NOMO-1 treated with dmso at 0.1 percent for 144 hours (cell line): ENCODE measurements around the gene ETF1.

Experiments used
- DNase-seq: peaks from one replicate; lab custom pipeline; 2025; ENCODE audit not compliant: unreplicated experiment; lab: John Stamatoyannopoulos, UW

Gene ETF1

DNA sequence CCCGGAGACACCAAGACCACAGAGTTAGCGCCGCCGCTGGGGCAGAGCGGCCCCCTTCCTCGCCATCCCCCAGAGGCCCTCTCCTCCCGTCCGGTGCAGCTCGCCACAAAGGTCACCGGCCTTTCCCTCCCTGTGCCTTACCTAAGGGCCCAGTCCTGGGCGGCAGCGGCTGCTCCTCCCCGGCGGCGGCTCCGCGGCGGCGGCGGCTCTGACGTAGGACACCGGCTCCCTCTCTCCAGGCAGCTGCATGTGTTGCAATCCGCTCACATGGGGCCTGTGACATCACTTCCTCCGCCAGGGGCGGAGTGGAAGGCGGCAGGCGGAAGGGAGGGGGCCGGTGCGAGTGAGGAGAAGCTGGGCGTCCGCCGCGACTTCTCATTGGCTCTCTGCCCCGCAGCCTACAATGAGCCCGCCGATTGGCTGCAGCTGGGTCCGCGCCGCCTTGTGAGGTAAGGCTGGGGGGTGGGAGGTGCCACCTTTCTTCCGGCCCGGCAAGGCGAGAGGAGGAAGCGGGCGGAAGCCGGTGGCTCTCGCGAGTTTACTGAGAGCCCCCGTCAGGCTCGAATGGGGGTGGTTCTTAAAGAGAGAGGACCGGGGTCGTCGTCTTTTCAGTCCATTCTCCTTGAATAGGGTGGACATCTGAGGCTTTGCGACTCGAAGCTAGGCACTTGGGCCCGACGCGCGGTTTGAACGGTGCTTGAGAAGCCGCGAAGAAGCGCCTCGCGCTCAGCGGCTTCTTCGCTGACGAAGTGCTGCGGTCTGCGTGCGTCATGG, at the start of gene ETF1:
Gene ETF1, minus strand, starts transcription at position 281 of the 774 bp plus-strand sequence. CDS start 318 bp downstream, outside the sequence.
- DNase-seq, result peak; percentile 98

DNA sequence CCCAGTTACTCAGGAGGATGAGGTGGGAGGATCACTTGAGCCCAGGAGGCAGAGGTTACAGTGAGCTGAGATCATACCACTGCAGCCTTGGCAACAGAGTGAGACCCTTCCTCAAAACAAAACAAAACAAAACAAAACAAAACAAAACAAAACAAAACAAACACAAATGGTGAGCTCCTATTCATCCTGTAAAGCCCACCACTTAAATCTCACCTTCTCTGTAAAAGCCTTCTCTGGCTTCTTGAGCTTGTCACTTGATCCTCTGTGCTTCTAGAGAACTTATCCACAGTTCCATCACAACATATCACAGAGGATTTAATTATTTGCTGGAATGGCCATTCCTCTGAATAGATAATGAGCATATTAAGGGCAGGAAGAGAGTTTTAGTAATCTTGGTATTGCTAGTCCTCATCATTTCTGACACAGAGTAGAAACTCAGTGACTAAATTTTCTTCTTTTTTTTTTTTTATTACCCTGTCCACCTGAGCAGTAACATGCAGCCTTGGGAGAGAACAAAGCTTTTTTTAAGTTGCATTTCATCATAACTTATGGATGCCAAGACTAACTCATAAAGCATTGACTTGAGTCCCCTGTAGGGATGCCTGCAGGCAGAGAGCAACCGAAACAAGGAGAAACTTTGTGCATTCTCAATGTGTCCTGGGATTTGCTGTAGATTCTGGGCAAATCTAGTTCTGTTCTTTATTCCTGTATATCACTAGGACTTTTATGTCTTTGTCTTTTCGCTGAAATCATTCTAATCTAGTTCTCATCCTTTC, 45.2 kb upstream of the ETF1 start:
- DNase-seq, result no peak

DNA sequence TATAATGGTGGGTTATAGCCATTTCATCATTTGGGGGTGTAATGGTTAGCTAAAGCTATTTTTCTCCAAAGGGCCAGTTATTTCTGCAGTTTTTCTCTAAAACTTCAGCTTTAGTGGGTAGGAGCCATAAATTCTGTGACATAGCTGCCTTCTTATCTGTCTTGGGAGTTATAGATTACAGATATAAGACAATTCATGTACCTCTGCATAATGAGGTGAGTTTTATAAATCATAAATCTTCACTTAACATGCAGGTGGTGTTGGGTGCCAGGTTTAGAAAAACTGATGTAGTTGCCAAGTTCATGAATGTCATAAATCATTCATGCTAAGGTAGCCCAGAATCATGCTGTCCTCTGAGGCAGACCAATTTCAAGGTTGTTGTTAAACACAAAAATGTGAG, 42.1 kb upstream of the ETF1 start:
- DNase-seq, result no peak

DNA sequence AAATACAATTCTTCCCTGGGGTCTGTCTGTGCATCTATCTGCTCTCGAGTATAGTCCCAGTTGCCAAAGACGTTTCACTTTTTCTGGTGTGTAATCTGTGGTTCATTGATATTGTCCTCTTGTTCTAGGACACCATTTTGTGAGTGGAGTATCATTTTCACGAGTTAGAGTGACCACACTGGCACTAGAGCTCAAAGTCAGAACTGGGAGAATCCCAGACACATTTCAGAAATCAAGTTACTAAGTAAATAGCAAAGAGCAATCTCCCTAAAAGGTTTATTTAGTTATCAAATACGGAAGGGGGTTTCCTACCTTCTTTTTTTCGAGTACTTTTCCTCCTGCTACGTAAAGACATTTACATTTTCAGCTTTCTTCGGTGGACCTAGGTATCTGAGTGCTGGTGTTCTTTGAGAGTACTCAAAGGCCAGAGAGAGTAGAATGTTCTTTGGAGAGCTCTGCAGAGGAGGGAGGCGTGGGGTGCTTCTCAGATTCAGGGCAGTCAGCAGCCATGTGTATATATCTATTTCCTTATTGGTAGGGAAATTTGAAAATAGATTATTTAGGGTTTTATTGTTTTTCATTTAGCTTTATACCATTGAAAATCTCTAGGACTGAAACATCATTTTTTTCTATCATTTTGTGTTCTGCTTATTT, 41.1 kb upstream of the ETF1 start:
- DNase-seq, result no peak

DNA sequence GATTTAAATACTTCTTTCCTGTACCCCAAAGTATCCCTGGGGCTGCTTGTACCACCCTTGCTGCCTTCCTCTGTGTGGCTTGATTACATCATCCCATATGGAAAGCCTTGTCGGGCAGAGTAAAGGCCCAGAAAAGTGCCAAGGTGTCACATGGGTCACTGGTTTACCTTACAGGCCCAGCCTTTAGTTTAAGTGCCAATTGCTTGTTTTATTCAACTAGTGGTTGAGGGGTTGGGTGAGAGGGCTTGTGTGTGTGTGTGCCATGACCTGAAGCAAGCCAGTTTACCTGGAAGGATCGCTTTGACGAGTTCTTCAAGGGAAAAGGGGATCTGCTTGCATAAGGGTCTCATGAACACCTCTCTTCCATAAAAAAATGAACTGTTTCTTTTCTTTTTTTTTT, 39.9 kb upstream of the ETF1 start:
- no peak for DNase-seq

DNA sequence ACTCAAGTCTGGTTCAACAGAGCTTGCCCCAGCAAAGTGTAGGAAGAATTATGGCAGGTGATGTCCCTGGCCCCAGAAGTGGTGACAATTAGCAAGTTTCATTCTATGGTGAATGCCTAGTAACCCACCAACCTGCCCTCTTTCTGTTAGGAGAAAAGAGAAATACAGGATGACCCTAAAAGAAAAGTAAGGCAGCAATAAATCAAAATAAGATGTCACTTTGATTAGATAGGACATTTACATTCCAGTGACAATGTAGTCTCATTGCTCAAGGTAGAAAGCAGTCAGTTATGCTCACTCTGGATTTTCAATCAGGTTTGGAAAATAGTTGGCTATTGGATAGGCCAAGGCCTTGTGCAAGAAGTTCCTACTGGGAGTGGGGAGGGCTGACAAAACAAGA, 37.7 kb upstream of the ETF1 start:
- DNase-seq, result no peak

DNA sequence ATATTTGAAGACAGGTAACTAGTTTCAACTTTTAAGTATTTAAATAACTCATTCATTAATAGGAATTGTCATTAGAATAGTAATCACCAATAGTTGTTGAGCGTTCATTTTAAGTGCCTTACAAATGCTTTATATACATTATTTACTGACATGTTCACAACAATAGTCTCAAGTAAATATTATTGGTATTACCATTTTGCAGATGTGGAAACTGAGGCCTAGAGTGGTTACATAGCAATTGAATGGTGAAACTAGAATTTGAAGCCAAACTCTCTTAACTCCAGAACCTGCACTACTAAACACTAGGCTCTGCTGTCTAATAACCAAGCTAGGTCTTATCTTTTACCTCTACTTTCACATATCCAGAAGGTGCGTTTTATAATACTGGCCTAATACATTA, 37.0 kb upstream of the ETF1 start:
- DNase-seq, result no peak

DNA sequence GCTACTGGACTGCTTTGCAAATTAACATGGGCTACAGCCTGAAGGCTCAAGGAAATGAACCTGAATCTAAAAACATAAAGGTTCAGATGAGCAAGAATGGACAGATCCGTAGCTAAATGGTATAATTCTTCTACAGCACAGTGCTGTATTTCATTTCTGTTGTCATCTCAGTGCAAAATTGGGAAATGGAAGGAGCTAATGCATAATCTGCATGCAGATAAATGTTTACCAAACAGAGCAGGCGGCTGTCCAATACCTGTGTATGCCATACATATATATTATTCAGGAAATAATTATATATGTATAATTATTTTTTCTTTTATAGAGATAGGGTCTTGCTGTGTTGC, 36.5 kb upstream of the ETF1 start:
- no peak for DNase-seq

DNA sequence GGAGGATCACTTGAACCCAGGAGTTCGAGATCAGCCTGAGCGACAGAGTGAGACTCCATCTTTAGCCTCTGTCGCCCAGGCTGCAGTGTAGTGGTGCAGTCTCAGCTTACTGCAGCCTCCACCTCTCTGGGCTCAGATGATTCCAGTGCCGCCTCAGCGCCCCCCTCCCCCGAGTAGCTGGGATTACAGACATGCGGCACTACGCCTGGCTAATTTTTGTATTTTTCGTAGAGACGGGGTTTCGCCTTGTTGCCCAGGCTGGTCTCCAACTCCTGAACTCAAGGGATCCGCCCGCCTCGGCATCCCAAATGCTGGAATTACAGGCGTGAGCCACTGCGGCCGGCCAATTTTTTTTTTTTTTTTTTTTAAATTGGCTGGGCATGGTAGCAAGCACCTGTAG, 34.4 kb upstream of the ETF1 start:
- DNase-seq, result no peak

DNA sequence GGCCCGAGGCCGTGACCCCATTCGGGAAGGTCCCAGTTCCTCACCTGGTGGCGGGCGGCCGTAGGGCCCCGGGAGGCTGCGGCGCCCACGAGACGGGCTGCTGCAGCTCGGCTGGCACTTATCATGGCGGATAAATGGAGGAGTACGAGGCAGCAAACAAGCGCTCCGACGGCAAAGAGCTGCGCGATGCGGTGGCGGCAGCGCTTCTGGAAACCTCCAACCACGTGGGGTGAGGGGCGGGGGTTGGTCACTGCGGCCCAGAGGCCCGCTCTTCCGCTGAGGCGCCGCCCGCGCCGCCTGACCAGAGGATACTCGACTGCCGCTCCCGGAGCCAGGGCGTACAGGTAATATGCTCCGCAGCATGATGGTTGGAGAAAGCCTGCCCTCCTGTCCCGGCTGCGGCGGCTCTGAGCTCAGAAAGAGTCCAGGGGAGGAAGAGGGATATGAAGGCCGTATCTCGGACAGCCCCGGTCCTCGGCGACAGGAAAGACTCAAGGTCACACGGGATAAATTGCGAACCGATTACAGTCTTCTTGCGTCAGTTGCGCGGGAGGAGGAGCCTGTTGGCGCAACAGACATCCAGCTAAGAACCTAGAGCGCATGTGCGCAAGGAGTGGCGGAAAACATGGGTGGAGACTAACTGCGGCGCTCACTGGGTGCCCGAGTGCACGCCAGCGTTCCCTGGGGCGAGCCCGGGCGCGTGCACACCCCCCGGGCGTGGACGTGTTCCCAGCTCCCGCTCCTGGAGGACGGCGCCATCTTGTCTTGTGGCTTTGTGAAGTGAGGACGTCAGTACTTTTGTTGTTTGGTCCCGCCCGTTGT, 32.4 kb upstream of the ETF1 start, which contains the start of gene HSPA9:
Gene HSPA9, minus strand, starts transcription at position 208 of the 822 bp plus-strand sequence. Its CDS starts 83 bp downstream, at position 125.
- DNase-seq, result peak; percentile 99

DNA sequence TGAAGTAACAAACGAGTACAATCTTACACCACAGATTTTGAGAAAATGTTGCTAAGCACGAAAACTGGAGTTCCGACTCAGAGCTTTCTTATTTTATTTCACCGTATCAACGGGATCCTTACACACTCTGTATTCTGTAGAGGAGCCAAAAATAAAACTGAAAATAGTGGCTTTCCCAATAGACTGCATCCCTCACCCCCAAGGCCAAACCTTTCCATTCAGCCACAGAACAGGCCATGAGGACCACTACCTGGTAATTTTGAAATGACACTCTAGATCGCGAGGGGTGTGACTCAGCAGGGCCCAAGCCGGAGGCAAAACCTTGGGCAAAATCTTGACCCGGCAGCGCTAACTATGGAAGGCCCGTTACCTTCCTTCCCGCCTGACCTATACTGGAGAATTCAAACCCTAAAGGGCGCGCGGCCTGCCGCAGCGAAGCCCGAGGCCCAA, 31.7 kb upstream of the ETF1 start:
- peak; percentile 23 for DNase-seq

DNA sequence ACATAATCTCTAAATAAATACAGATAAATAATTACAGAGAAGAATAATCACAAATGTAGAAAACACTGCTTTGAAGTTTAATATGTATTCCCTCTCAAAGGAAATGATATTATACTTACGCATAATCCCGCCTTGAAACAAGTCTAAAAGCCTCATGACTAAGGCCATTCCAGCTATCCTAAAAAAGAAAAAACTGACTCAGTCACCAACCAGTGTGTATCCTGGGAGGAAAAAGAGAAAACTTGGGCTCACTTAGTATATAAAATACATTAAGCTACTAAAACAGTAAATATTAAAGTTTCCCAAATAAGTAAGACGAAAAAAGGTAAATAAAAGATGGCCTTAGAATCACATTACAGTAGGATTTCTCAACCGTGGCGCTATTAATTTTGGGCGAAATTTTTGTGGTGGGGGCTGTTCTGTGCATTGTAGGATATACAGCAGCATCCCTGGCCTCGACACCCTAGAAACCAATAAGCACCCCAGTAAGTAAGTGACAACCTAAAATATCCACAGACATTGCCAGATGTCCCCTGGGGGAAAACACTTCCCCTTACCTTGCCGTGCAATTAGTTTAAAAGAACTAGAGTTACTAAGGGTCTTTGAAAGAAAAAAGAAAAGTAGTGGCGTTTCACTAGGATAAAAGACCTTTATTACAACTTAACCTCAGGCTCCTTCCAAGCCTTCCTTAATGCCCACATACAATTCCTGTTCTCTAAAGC, 31.1 kb upstream of the ETF1 start:
- DNase-seq, result no peak

DNA sequence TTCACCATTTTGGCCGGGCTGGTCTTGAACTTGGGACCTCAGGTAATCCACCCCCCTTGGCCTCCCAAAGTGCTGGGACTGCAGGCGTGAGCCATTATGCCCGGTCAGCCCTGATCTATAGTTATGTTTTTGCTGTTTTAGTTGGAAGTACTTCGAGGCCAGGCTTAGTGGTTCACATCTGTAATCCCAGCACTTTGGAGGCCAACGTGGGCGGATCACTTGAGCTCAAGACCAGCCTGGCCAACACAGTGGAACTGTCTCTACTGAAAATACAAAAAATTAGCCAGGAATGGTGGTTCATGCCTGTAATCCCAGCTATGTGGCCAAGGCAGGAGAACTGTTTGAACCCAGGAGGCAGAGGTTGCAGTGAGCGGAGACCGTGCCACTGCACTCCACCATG, 30.2 kb upstream of the ETF1 start:
- no peak for DNase-seq

DNA sequence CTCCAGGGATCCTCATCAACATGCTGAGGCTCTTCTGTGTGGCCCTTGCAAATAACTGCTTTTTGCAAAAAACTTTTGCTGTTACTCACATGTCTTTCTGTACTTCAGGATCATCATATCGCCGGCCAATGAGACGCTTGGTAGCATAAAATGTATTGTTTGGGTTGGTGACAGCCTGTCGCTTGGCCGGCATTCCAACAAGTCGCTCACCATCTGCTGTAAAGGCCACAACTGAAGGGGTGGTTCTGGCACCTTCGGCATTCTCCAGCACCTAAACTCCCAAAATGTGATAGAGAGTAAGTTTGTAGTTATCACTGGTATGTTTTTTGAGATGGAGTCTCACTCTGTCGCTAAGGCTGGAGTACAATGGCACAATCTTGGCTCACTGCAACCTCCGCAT, 27.8 kb upstream of the ETF1 start:
- DNase-seq, result no peak

DNA sequence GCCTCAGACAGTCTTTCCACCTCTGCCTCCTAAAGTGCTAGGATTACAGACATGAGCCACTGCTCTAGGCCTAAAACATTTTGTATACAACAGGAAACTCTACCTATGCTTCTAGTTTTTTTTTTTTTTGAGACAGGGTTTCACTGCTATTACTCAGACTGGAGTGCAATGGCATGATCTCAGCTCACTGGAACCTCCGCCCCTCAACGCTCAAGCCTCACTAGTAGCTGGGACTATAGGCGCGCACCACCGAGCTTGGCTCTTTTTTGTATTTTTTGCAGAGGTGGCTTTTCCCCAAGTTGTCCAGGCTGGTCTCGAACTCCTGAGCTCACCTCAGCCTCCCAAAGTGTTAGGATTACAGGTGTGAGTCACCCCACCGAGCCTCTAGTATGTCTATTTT, 26.7 kb upstream of the ETF1 start:
- DNase-seq, result no peak

DNA sequence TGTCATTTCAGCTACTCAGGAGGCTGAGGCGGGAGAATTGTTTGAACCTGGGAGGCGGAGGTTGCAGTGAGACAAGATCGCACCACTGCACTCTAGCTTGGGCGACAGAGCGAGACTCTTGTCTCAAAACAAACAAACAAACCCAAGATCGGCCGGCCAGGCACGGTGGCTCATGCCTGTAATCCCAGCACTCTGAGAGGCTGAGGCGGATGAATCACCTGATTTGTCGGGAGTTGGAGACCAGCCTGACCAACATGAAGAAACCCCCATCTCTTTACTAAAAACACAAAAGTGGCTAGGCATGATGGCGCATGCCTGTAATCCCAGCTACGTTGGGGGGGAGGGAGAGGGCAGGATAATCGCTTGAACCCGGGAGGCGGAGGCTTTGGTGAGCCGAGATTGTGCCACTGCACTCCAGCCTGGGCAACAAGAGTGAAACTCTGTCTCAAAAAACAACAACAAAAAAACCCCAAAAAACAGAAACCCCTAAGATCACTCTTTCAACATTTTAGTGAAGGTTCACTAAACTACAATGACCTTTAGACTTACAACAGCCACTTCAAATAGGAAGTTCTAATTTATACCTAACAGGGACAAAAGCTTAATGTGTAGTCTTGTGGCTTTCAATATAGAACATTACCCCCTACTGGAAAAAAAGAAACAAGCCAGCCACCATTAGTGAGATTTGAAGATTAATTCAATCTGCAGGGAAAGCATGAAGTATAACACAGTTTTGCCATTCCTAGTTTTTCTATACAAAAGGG, 25.2 kb upstream of the ETF1 start:
- DNase-seq, result no peak

DNA sequence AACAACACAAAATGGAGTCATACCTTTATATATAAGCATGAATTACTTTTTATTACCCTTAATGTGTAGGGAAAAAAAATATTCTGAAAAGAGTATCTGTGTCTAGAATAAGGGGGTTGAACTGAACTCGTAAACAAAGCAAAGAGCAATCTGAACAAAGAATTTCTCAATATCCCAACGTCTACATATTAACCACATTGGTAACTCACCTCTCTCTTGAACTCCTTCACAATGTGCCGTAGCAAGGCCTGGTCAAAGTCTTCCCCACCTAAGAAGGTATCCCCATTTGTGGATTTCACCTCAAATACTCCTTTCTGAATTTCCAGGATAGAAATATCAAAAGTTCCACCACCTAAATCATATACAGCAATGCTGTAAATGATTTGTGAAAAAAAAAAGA, 23.8 kb upstream of the ETF1 start:
- DNase-seq, result no peak

DNA sequence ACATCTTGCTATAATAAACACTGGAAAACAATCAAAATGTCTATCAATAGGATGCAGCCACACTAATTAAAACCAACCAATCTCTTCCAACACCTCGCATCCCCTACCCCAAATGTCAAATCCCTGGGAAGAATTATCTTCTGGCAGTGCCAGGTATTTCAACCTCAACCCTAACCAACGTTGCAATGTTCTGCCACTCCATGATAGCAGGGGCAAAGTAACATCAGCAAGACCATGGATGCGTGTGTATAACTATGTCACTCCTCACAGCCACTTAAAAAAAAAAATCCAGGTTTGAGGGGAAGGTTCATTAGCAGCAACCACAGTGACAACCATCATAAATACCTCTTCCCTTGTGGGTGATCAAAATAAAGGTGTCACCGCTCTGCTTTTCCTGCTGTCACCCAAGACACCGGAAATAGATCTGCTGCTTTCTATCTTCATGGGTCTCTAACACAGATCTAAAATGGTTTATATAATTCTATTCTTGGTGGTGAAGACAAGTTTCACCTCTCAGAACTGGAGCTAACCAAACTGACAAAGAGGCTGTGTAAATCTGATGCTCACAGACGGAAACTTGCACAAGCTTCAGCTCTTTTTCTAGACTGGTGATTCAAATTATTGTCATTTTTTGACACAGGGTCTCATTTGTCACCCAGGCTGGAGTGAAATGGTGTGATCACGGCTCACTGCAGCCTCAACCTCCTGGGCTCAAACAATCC, 22.2 kb upstream of the ETF1 start:
- no peak for DNase-seq

DNA sequence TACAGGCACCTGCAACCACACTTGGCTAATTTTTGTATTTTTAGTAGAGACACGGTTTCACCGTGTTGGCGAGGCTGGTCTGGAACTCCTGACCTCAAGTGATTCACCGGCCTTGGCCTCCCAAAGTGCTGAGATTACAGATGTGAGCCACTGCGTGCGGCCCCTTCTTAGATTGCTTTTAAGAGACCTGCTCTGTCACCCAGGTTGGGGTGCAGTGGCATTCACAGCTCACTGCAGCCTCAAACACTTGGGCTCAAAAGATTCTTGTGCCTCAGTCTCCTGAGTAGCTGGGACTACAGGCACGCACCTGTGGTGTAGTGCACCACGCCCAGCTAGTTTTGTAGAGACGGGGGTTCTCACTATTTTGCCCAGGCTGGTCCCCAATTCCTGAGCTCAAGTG, 21.2 kb upstream of the ETF1 start:
- DNase-seq, result no peak
